ENCODE data around the gene CT45A2.
"Not testable (repeated sequence)": the region's sequence is repeated elsewhere in the genome, so short reads cannot be mapped to it uniquely, and the experiment has no call there.

Gene CT45A2, protein sequence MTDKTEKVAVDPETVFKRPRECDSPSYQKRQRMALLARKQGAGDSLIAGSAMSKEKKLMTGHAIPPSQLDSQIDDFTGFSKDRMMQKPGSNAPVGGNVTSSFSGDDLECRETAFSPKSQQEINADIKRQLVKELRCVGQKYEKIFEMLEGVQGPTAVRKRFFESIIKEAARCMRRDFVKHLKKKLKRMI

DNA sequence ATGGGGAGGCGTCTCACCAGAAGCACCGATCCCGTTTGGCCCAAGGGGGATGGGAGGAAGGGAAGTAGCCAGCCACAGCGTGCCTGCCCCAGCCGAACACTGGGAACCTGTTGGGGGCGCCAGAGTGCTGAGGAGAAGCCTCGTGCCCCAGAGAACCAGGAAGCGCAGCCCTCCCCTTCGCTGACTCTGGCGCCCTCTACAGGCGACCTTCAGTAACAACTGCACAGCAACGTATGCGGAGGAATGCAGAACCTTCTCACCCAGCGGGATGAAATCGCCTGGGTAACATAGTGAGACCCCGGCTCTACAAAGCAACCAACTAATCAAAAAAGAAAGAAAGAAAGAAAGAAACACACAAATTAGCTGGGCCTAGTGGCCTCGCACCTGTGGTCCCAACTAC lies at the start of gene CT45A2:
CT45A2 (minus strand) TSS at position 101 of the 400 bp plus-strand sequence. CDS start 3,747 bp downstream, outside the sequence.
- not testable (repeated sequence) for FAIRE-seq

DNA sequence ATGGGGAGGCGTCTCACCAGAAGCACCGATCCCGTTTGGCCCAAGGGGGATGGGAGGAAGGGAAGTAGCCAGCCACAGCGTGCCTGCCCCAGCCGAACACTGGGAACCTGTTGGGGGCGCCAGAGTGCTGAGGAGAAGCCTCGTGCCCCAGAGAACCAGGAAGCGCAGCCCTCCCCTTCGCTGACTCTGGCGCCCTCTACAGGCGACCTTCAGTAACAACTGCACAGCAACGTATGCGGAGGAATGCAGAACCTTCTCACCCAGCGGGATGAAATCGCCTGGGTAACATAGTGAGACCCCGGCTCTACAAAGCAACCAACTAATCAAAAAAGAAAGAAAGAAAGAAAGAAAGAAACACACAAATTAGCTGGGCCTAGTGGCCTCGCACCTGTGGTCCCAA lies 34.6 kb upstream of the CT45A2 start, which contains the start of gene CT45A8:
CT45A8 (minus strand) TSS at position 101 of the 400 bp plus-strand sequence. CDS start 3,755 bp downstream, outside the sequence.
- FAIRE-seq = not testable (repeated sequence)

DNA sequence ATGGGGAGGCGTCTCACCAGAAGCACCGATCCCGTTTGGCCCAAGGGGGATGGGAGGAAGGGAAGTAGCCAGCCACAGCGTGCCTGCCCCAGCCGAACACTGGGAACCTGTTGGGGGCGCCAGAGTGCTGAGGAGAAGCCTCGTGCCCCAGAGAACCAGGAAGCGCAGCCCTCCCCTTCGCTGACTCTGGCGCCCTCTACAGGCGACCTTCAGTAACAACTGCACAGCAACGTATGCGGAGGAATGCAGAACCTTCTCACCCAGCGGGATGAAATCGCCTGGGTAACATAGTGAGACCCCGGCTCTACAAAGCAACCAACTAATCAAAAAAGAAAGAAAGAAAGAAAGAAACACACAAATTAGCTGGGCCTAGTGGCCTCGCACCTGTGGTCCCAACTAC lies 17.4 kb upstream of the CT45A2 start, which contains the start of gene CT45A7:
CT45A7 (minus strand) TSS at position 101 of the 400 bp plus-strand sequence. CDS start 3,747 bp downstream, outside the sequence.
- FAIRE-seq = not testable (repeated sequence)

DNA sequence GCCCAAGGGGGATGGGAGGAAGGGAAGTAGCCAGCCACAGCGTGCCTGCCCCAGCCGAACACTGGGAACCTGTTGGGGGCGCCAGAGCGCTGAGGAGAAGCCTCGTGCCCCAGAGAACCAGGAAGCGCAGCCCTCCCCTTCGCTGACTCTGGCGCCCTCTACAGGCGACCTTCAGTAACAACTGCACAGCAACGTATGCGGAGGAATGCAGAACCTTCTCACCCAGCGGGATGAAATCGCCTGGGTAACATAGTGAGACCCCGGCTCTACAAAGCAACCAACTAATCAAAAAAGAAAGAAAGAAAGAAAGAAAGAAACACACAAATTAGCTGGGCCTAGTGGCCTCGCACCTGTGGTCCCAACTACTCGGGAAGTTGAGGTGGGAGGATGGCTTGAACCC lies 17.1 kb downstream of the CT45A2 start, which contains the start of gene CT45A6:
CT45A6 (minus strand) TSS at position 101 of the 400 bp plus-strand sequence. CDS start 3,794 bp downstream, outside the sequence.
- not testable (repeated sequence) for FAIRE-seq

DNA sequence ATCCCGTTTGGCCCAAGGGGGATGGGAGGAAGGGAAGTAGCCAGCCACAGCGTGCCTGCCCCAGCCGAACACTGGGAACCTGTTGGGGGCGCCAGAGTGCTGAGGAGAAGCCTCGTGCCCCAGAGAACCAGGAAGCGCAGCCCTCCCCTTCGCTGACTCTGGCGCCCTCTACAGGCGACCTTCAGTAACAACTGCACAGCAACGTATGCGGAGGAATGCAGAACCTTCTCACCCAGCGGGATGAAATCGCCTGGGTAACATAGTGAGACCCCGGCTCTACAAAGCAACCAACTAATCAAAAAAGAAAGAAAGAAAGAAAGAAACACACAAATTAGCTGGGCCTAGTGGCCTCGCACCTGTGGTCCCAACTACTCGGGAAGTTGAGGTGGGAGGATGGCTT lies 34.4 kb downstream of the CT45A2 start, which contains the start of gene CT45A5:
CT45A5 (minus strand) TSS at position 101 of the 400 bp plus-strand sequence. CDS start 3,774 bp downstream, outside the sequence.
- FAIRE-seq = not testable (repeated sequence)

DNA sequence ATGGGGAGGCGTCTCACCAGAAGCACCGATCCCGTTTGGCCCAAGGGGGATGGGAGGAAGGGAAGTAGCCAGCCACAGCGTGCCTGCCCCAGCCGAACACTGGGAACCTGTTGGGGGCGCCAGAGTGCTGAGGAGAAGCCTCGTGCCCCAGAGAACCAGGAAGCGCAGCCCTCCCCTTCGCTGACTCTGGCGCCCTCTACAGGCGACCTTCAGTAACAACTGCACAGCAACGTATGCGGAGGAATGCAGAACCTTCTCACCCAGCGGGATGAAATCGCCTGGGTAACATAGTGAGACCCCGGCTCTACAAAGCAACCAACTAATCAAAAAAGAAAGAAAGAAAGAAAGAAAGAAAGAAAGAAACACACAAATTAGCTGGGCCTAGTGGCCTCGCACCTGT lies 51.7 kb downstream of the CT45A2 start, which contains the start of gene CT45A3:
CT45A3 (minus strand) TSS at position 101 of the 400 bp plus-strand sequence. CDS start 3,747 bp downstream, outside the sequence.
- FAIRE-seq = not testable (repeated sequence)
